SU-DHL-6 (cell line): ENCODE measurements around the gene PPIF.

Experiments used
- CTCF ChIP-seq: fragments of 200-600 bp; sonication (generic); IDR thresholded peaks from one replicate; pipeline ENCODE4 v1.5.1; 2017; ENCODE audit warnings: antibody characterized with exemption, mild to moderate bottlenecking, low read length, moderate library complexity; ENCODE audit not compliant: insufficient read depth, poor library complexity, severe bottlenecking
- EZH2phosphoT487 ChIP-seq: fragments of 200-600 bp; sonication (generic), shearing (Covaris generic); conservative IDR thresholded peaks from 2 replicates; pipeline ENCODE4 v1.6.1; 2018; ENCODE audit warnings: mild to moderate bottlenecking, antibody characterized with exemption, low read length, moderate library complexity, mixed read lengths

DNA sequence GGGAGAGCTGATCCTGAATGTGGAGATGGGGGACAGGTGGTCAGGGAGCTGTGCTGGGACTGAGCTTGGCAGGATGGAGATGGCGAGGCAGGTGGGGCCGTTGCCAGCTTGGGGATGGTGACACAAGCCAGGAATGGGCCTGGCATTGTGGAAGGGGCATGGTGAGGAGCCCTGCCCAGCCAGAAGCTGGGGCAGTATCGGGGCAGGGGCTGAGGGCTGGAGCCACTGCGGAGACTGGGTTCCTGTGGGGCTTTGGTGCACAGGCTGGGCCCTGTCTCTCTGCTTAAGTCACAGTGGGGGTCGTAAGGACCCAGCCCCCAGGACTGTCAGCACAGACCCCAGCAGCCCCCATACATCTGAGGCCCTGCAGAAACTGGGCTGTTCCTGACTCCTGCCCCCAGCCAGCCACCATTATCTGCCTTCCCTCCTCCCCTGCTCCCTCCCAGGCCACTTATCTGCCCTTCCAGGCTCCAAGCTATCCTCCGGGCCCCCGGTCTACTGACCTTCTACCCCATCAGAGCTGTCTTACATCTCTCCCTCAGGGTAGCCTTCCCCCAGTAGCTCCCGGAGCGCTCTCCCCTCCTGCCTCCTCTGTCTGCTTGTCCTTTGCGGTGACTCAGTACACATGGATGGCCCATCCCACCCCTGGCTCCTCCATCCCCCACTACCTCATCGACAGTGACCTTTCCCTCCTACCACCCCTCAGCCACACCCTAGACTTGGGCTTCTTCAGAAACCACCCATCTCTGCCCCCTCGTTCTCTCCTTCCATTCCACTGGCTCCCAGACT, 44.2 kb downstream of the PPIF start:
- TF ChIP-seq CTCF (no peak), EZH2phosphoT487 (no peak)
